Retinal pigment epithelial cell (primary cell): Measurements from ENCODE around the gene ATG13.

ENCODE experiments used
- DNase-seq: peaks from one replicate; pipeline ENCODE4 v3.0.0-alpha.2; 2010; ENCODE audit warnings: low read depth
- H3K4me3 ChIP-seq: 2 replicates; pipeline ENCODE4 v1.5.1; 2011; ENCODE audit warnings: mild to moderate bottlenecking, low read length, control low read depth, moderate library complexity
- TF ChIP-seq, protein P1 (sequence below): conservative IDR thresholded peaks from 2 replicates; pipeline ENCODE4 v1.5.1; 2011; ENCODE audit warnings: low read depth, low read length, control low read depth, inconsistent platforms

ATG13 gene

DNA sequence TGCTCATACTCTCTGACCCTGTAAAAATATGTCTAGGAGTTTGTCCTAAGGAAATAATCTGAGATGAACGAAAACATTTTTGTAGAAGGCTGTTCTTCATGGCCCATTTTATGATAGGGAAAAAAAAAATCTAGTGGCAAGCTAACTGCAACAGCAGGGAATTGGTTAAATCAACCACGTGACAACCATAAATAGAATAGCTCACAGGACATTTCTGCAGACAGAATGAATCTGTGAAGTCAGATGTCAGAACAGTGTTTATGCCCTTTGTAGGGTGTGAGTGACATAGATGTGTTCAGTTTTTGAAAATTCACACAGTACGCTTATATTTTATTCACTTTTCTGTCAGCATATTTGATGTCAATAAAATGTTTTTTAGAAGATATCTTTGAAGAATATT is 67.0 kb downstream of the ATG13 start:
- no peak overlapping the region for H3K4me3 ChIP-seq
- TF ChIP-seq, protein P1, sequence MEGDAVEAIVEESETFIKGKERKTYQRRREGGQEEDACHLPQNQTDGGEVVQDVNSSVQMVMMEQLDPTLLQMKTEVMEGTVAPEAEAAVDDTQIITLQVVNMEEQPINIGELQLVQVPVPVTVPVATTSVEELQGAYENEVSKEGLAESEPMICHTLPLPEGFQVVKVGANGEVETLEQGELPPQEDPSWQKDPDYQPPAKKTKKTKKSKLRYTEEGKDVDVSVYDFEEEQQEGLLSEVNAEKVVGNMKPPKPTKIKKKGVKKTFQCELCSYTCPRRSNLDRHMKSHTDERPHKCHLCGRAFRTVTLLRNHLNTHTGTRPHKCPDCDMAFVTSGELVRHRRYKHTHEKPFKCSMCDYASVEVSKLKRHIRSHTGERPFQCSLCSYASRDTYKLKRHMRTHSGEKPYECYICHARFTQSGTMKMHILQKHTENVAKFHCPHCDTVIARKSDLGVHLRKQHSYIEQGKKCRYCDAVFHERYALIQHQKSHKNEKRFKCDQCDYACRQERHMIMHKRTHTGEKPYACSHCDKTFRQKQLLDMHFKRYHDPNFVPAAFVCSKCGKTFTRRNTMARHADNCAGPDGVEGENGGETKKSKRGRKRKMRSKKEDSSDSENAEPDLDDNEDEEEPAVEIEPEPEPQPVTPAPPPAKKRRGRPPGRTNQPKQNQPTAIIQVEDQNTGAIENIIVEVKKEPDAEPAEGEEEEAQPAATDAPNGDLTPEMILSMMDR: no peak
- no peak for DNase-seq

DNA sequence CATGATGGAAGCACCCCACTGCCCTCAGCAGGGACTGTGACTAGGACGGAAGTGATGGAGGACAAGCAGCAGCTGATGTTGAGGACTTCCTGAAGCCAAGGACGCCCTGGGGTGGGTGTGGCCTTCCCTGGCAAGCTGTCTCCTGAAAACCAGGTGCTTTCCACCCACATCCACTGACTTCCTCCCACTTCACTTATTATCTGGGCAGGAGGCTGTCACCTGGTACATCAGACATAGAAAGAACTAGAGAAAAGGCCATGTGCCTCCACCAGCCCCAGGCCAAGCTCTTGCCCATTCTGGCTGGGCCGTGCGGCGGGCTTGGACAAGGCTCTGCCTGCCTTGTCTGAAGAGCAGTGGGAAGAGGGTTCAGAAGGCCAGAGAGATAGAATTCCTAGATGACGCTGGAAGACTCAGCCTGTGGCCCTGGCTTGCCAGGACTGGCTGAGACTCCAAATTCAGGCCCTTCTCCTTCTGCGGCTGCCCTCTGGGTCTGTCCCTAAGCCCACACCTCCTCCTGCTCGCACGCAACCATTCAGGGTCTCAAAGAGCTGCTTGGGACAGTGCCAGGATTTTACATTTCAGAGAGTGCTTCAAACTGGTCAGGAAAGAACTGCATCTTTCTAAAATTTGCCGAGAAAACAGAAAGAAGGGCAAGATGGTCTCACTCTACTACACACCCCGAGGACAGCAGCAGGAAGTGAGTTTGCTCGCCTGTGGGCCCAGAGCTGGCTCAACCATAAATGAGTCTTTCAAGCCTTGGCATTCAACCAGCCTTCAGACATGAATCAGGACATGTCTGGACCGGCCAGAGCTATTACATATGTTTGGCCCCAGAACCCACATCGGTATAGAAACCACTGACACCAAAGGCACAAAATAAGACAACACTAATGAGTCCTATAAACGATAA is 69.8 kb downstream of the ATG13 start:
- H3K4me3 ChIP-seq: no peak overlapping the region
- DNase-seq: no peak
- TF ChIP-seq, protein P1: no peak

DNA sequence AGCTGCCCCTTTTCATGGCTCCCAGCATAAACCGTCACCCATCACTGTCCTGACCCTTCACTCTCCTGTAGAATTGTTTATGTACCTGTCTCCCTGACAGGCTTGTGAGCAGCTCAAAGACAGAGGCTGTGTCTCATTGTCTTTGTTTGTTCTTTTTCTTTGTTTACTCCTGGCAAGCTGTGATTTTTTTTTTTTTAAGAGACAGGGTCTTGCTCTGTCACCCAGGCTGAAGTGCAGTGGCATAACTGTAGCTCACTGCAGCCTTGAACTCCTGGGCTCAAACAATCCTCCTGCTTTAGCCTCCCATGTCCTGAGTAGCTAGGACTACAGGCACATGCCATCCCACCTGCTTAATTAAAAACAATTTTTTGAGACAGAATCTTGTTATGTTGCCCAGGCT is 73.3 kb downstream of the ATG13 start:
- H3K4me3 ChIP-seq: no peak overlapping the region
- TF ChIP-seq, protein P1: no peak
- no peak for DNase-seq

DNA sequence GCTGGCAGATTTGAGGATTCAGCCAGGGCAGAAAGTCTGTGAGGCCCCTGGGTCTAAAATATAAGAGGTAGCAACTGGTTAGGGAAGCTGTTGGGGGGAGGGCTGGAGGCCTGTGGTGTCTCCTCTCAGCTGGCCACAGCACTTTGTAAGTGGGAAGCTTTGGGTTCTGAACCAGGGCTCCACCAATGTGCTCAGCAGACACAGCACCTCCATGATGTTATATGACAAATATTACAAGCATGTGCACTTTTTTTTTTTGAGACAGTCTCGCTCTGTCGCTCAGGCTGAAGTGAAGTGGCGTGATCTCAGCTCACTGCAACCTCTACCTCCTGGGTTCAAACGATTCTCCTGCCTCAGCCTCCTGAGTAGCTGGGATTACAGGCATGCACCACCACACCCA is 75.1 kb downstream of the ATG13 start:
- TF ChIP-seq, protein P1: no peak
- H3K4me3 ChIP-seq: no peak overlapping the region
- DNase-seq: no peak

DNA sequence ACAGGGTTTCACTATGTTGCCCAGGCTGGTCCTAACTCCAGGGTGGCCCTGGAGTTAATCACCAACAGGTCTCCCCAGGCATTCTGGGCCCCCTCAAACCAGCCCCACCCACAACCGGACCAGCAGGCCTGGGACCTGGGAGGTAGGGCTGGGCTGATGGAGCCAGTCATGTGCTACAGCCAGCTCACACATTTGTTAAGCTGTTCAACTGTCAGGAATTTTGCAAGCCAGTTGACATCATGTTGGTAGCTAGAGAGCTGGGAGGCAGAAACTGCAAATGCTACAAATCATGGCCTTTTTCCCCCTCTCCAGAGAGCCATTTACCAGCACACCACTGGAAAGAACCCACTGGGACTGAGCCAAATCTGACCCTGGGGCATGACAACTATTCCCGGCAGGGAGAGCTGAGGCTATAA is 76.3 kb downstream of the ATG13 start:
- H3K4me3 ChIP-seq: no peak overlapping the region
- TF ChIP-seq, protein P1: no peak
- DNase-seq: peak; percentile 71

DNA sequence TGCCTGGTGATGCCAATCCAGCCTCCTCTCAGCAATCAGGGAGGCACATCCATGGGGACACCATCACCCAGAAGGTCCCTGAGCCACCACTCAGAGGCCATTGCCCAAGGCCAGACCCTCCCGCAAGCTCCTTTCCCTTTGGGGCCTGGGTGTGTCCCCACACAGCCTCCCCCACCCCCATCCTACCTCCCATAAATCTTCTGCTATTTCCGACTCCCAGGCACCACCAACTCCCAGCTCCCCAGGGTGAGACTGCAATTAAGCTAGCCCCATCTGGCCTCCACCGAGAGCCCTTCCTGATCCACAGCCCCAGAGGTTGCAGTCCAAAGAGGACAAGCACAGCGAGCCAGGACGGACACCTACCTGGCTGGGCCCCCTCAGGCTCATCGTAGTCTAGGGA is 76.7 kb downstream of the ATG13 start:
- H3K4me3 ChIP-seq: no peak overlapping the region
- no peak for DNase-seq
- TF ChIP-seq, protein P1: no peak

DNA sequence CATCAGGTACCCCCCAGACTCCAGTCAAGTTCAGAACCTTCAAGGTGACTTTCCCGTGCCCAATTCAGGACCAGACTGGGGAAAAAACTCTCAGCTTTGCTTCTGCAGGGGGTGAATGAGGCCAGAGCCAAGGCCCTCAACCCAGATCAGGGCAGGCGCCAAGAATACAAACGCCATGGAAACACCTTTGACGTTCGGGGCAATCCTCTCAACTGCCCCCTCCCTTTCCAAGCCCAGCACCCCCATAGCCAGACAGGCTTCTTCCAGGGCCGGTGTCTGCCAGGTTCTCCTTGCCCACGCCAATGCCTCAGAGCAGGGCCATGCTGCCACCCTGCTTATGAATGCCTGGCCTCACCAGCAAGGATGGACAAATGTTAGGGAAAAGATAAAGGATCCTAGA is 77.3 kb downstream of the ATG13 start:
- TF ChIP-seq, protein P1: no peak
- no peak overlapping the region for H3K4me3 ChIP-seq

More for the DNA sequence above, 77.3 kb downstream of the ATG13 start:
- no peak for DNase-seq
